Epithelial cell of esophagus (primary cell): ENCODE measurements around the gene HEATR5B.
"Not testable (repeated sequence)": the region's sequence is repeated elsewhere in the genome, so short reads cannot be mapped to it uniquely, and the experiment has no call there.

Source experiments
- DNase-seq: peaks from one replicate; pipeline ENCODE4 v3.0.0; 2010; ENCODE audit warnings: low read depth
- H3K4me3 ChIP-seq: 2 replicates; pipeline ENCODE4 v1.5.1; 2011; ENCODE audit warnings: mild to moderate bottlenecking, low read length, control low read depth
- CTCF ChIP-seq: IDR thresholded peaks from 2 replicates; pipeline ENCODE4 v1.5.1; 2011; ENCODE audit warnings: low read depth, mild to moderate bottlenecking, low read length, control low read depth, inconsistent platforms; ENCODE audit not compliant: insufficient read depth; ENCODE audit errors: missing control alignments

Gene HEATR5B

GRCh38 chr2:36993841-36994620 lies 90.1 kb downstream of the HEATR5B start:
- no peak for TF ChIP-seq CTCF
- no peak overlapping the region for H3K4me3 ChIP-seq
- DNase-seq, result no peak

DNA sequence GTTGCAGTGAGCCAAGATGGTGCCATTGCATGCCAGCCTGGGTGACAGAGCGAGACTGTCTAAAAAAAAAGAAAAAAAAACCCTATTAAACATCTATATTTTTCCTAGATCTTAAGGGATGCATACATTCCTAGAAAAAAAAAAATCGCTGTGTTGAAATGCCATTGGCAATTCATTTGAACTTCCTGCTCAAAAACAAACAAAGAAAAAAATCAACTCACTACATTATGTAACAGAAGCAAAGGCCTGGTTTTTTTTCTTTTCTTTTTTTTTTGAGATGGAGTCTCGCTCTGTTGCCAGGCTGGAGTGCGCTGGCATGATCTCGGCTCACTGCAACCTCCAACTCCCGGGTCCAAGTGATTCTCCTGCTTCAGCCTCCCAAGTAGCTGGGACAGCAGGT lies 96.2 kb downstream of the HEATR5B start:
- TF ChIP-seq CTCF, result no peak
- DNase-seq, result no peak
- no peak overlapping the region for H3K4me3 ChIP-seq

DNA sequence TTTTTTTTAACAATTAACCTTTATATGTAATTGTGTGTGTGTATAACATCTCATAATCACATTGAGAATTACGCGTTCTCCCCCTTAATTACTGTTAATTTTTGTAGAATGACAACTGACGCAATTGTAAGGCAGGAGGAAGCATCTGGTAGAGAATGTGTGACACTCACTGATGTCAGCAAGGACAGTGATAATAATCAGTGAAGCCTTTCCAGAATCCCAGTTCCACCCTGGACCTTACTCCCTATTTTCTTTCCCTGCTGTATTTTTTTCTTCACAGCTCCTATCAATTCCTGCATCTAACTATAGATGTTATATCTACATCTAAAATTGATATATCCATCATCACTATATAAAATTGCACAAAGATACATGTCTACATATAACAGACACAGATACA lies 101.7 kb downstream of the HEATR5B start:
- TF ChIP-seq CTCF, result no peak
- no peak for DNase-seq
- H3K4me3 ChIP-seq, result no peak overlapping the region

GRCh38 chr2:36981911-36982310 lies 102.3 kb downstream of the HEATR5B start:
- H3K4me3 ChIP-seq, result no peak overlapping the region
- TF ChIP-seq CTCF, result no peak
- no peak for DNase-seq

GRCh38 chr2:36979007-36979406 lies 105.2 kb downstream of the HEATR5B start:
- not testable (repeated sequence) for H3K4me3 ChIP-seq, DNase-seq

GRCh38 chr2:36976065-36976464 lies 108.1 kb downstream of the HEATR5B start:
- DNase-seq, result no peak
- no peak for TF ChIP-seq CTCF
- no peak overlapping the region for H3K4me3 ChIP-seq

GRCh38 chr2:36975306-36975705 lies 108.9 kb downstream of the HEATR5B start:
- no peak for DNase-seq
- no peak for TF ChIP-seq CTCF
- no peak overlapping the region for H3K4me3 ChIP-seq
